HG02973 (cell line): Measurements from ENCODE around the gene GGNBP2.
A peak's percentile ranks its signal among the peaks of the same experiment; 100 is the strongest.
"Not testable (repeated sequence)": the region's sequence is repeated elsewhere in the genome, so short reads cannot be mapped to it uniquely, and the experiment has no call there.

Experiments used
- ATAC-seq: cut with Tn5 transposase; IDR thresholded peaks from one replicate; pipeline ENCODE4 v1.9.1; 2021; ENCODE audit warnings: moderate library complexity; ENCODE audit not compliant: unreplicated experiment

GGNBP2 gene

DNA sequence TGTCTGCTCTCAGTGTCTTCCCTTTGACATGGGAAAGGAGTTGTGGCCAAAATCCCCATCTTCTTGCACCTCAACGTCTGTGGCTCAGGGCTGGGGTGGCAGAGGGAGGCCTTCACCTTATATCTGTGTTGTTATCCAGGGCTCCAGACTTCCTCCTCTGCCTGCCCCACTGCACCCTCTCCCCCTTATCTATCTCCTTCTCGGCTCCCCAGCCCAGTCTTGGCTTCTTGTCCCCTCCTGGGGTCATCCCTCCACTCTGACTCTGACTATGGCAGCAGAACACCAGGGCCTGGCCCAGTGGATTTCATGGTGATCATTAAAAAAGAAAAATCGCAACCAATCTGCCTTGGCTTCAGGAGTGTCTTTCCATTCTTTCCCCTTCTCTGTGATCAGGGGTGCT, 55.7 kb downstream of the GGNBP2 start:
- no peak for ATAC-seq

DNA sequence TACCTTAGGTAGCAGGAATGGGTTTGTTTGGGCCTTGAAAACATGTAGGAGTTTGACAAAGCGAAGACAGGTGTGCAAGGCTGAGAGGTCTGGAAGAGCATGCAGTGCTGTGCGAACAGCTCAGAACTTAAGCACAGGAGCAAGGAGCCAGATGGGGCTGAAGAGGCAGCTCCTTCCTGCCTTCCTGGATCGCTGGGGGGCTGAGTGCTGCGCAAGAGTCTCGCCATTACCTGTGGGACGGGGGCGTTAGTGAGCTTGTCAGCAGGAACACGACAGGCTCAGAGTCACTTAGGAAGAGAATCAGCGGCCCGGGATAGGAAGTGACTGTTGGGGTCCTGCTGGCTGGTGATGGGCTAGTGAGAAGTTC, 56.2 kb downstream of the GGNBP2 start:
- ATAC-seq, result no peak

DNA sequence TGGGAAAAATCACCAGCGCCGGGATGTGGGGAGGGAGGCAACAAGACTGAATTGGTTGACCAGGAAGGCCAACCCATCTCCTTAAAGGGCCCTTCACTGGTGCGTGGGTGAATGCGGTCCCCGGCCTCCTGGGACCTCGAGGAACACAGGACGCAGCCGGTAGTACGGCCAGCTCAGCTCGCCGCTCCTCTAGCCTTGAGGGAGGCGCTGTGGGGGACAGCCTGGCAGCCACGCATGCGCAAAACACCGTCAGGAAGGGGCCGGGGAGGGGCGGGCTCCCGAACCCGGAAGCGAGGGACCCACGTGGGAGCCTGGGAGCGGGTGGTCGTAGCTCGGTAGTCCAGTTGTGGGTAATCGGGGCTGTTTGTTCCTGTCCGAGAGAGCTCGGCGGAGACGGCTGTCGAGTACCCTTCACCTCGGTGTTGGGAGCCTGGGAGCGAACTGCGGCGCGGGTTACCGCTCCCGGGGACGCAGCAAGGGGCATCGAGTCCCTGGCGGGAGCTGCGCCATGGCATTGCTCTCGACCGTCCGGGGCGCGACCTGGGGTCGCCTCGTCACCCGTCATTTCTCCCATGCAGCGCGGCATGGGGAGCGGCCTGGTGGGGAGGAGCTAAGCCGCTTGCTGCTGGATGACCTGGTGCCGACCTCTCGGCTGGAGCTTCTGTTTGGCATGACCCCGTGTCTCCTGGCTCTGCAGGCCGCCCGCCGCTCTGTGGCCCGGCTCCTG, 56.7 kb downstream of the GGNBP2 start, which contains the start of gene MRM1:
Gene MRM1, plus strand, starts transcription at position 281 of the 727 bp plus-strand sequence. Its CDS starts 228 bp downstream, at position 509.
- ATAC-seq, result peak; percentile 68

DNA sequence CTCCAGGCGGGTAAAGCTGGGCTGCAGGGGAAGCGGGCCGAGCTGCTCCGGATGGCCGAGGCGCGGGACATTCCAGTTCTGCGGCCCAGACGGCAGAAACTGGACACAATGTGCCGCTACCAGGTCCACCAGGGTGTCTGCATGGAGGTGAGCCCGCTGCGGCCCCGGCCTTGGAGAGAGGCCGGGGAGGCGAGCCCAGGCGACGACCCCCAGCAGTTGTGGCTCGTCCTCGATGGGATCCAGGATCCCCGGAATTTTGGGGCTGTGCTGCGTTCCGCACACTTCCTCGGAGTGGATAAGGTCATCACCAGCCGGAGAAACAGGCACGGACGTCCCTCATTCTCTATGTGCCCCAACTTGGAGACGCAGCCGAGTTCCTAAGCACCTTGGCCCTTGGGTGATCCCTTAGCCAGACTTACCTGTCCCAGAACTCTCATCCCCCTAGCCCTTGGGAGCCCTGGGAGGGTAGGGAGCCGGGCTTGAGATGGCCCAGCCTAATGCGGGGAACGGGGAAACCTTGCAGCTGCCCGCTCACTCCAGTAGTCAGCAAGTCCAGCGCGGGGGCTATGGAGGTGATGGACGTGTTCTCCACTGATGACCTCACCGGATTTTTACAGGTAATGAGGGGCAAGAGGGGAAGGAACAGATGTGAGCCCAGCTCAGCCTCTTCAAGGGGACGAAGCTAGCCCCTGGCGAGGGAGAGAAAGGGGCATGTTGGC, 57.5 kb downstream of the GGNBP2 start:
- peak; percentile 17 for ATAC-seq

DNA sequence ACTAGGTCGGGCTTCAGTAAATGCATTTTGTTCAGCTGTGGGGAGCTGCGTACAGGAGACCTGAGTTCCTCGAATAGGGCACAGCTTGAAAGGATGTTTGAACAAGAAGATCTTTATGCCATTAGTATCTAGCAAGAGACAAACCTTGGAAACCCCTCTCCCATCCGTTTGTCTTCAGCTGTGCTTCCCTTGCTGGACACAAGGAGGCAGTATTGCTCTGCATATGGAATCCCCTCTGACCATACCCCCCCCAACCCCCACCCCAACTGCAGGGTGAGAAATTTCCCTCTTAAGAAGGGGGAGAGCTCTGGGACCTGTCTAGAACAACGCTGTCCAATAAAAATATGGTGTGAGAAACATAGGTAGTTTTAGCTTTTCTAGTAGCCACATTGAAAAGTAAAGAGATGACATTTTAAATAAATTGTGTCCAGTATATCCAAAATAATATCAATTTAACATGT, 58.2 kb downstream of the GGNBP2 start:
- no peak for ATAC-seq

DNA sequence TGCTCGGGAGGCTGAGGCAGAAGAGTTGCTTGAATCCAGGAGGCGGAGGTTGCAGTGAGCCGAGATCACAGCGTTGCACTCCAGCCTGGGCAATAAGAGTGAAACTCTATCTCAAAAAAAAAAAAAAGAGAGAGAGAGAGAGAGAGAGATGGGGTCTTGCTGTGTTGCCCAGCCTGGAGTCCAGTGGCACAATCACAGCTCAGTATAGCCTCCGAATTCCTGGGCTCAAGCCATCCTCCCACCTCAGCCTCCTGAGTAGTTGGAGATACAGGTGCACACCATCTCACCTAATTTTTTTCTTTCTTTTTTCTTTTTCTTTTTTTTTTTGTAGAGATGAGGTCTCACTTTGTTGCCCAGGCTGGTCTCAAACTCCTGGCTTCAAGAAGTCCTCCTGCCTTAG, 60.3 kb downstream of the GGNBP2 start:
- ATAC-seq, result not testable (repeated sequence)

DNA sequence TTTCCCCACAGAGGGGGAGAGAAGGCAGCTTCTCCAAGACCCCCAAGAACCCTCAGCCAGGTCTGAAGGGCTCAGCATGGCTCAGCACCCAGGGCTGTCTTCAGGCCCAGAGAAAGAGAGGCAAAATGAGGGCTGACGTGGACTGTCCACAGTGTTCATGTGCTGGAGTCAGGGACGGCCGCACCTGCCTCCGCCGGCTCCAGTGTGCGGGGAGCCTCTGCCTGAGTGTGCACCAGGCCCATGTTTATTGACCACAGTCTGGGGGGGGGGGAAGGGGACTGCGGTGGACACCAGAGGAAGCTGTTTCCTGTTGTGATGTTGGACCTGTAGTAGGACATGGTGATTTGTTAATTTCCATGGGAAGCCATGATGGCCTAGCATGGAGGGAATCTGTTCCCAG, 63.6 kb downstream of the GGNBP2 start:
- no peak for ATAC-seq

DNA sequence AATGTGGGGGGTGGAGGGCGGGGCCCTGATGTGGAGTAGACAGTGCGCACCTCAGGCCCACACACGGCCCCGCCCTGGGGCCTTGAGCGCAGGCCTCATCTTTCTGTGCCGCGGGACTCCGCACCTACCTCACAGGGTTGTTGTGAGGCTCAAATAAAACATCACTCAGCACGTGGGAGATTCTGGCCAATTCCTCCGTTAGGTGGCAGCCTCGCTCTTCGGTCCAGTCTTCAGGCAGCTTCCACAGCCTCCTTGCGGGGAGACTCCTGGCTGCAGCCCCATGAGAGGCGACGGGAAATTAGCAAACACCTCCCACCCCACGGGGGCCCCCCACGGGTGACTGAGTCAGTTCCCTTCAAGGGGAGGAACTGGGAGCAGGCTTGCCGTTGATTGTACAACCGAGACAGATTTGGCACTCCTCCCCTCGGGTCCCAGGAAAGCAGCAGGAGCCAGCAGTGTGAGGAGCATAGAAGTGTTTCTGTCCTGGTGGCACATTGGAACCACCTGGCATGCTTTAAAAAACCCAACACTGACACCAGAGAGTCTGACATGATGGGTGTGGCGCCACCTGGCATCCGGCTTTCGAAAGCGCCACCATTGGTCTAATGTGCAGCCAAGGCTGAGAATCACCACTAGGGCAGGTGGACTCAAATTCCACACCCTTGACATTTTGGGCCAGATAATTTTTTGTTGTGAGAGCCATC, 64.2 kb downstream of the GGNBP2 start:
- ATAC-seq, result no peak

DNA sequence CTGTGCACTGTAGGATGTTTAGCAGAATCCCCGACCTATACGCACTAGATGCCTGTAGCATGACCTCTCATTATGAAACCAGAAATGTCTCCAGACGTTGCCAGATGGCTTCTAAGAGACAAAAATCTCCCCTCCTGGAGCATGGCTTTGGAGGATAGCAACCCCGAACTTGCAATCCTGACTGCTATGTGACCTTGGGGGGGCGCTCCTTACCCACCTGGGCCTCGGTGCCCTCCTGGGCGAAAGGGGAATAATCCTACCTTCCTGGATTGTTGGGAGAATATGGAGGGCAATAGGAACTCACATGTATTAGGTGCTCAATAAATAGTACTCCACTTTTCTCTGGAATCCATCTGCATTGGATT, 64.8 kb downstream of the GGNBP2 start:
- no peak for ATAC-seq

DNA sequence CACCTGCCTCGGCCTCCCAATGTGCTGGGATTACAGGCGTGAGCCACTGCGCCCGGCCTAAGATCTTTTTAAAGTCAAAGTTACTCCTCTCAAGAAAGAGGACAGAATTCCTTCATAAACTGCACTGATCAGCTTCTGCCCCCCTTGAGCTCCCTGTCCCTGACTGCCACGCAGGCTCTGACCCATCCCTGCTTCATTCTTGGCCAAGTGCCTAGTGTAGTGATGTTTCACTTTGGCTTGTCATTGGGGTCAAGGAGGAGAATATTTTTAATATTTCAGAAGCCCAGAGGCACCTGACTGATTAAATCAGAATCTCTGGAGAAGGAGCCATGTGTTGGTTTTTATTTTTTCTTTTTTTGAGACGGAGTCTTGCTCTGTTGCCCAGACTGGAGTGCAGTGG, 65.8 kb downstream of the GGNBP2 start:
- ATAC-seq, result no peak

DNA sequence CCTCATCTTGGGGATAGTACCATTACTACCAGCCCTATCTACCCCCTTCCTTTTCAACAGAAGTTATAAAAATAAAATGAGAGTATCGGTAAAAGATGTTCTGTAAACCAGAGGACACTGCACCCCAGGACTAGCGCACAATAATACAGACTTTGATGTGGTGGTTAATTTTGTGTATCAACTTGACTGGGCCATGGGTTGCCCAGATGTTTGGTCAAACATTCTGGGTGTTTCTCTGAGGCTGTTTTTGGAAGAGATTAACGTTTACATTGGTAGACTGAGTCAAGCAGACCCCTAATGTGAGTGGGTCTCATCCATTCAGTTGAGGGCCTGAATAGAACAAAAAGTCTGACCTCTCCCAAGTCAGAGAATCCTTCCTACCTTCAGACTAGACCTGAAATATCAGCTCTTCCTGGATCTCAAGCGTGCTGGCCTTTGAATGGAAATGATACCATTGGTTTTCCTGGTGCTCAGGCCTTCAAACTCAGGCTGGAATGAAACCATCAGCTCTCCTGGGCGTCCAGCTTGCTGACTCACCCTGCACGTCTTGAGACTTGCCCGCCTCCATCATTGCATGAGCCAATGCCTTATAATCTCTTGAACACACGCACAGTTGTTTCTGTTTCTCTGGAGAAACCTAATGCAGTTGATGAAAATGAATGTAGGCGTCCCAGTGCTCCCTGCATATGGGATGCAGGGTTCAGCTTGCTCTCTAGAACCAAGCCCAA, 66.8 kb downstream of the GGNBP2 start:
- ATAC-seq, result no peak

DNA sequence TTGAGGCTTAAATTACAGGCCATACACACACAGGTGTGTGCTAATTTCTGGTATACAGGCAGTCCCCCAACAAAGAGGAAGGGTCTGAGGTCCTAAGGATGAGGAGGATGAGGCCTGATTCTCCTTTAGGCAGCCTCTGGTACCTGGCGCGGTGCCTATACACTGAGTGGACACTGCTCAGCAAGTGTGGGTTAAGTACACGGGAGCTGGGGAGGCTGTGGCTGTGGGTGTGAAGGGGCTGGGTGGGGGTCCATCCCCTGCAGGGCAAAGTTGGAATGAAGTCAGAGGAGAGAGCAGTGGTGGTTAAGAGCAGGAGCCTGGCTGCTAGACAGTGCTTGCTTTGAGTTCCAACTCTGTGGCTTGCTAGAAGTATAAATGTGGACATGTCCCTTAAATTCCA, 67.6 kb downstream of the GGNBP2 start:
- ATAC-seq, result no peak

DNA sequence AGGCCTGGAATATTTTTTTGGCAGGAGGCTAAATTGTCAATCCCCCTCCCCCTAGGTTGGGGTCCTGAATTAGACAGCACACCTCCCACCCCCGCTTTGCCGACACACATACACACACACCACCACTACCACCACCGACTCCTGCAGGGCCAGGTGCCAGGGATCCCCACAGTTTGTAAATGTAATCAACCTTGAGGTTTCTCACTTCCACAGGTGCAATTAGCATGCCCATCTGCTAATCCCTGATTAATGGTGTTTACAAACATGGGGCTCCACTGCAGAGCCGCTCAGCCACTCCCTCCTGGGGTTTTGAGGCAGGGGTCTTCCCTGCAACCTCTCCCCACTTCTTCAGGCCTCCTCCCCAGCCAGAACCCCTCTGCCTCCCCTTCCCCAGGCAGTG, 68.4 kb downstream of the GGNBP2 start:
- ATAC-seq, result no peak

DNA sequence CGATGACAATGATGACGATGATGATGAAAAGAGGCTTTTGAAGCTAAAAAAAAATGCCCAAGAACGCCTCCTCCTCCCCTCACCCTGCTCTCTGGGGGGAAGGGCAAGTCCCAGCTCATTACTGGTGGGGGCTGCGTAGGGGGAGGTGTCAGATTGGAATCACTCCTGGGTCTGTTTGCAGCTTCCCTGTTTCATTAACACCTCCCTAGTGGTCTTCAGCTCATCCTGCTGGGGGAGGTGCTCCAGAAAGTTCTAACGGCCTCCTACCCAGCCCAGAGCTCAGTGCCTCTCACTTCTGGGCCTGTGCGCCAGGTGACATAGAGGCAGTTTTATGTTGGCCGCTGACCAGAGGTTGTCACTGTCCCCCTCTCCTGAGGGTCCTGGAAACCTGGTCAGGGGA, 69.4 kb downstream of the GGNBP2 start:
- ATAC-seq, result no peak

DNA sequence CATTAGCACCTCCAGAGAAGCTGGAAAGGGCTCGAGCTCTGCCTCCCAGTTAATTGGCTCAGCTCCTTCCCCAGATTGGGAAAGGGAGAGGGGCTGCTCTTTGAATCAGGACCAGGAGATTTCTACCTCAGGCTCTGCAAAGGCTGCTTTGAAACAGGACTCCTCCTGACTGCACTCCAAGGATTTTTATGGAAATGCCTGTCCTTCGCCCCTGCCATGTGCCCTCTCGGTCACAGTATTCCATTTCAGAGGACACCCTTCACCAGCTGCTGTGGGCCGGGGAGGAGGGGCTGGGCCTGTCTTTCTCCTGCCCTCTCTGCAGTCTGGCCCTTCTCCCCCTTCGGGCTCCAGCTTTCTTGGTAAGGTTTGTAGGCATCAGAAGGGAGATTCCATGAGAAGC, 70.2 kb downstream of the GGNBP2 start:
- no peak for ATAC-seq

DNA sequence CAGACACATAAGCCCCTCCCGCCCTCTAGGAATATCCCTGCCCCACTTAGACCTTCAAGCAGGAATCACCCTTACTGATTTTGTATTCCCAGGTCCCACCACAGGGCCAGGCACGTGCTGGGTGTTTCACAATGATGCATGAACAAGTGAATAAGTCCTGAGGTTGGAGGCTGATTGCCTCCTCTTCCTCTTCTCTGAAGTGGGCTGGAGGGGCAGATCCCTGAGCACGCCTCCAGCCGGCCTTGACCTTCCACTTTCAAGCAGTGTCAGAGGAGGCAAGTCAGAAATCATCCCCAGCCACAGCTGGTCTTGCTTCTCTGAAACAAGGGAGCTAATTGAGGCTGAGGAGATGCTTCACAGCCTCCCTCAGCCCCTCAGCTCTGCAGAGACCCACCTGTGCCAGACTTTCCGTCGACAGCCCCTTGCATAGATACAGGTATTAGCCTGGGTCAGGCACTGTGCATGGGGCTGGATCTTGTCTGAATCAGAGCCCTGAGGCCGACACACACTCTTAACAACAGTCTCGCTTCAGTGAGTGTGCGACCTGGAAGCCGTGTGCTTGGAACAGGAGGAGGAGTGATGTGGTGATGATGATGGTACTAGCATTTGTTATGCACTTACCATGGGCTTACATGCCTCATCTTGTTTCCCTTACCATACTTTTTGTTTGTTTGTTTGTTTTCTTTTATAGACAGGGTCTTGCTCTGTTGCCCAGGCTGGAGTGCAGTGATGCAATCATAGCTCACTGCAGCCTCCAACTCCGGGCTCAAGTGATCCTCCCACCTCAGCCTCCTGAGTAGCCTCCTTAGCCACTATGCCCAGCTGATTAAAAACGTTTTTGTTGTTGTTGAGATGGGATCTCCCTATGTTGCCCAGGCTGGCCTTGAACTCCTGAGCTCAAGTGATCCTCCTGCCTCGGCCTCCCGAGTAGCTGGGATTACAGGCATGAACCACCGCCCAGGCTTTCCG, 71.6 kb downstream of the GGNBP2 start:
- ATAC-seq, result no peak

DNA sequence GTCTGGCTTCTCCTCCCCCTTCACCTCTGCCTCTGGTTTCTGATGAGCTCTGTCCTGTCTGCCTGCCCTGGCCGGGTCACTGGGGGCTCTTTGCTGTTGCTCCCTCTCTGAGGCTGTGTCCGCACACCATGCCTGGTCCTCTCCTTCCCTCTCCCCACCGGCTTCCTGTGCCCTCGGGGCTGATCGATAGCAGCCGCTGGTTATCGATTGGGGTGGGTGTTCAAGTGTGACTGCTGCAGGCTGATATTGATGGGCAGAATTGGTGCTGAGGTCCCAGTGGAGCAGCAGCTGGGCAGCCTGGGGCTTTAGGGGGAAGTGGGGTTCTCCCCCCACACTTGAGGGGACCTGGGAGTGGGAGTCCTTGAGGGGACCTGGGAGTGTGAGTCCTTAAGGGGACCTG, 73.1 kb downstream of the GGNBP2 start:
- no peak for ATAC-seq

DNA sequence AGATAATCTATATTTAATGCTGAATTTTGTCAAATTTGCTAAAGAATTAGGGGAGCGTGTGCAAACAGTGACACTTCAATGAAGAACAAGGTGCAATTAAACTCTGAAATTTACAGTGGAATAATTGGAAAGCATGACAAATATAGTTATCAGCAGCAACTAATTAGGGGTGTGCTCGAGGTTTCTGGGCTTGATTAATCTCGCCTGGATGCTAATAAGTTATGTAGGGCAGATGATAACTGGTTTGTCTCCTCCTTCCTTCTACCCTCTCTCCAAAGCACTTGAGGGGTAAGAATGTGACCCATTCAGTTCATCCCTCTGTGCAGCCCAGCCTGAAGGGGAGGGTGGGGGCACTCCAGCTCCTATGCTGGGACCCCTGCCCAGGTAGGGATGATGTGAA, 78.6 kb downstream of the GGNBP2 start:
- no peak for ATAC-seq

DNA sequence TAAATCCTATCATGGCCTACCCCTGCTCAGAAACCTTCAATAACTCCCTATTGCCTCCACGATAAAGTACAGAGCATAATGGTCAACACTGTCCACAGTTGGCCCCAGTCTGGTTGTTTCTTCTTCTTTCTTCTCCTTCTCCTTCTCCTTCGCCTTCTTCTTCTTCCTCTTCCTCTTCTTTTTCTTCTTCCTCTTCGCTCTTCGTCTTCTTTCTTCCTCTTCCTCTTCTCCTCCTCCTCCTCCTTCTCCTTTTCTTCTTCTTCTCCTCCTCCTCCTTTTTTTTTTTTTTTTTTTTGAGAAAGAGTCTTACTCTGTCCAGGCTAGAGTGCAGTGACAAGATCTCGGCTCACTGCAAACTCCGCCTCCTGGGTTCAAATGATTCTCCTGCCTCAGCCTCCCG, 80.5 kb downstream of the GGNBP2 start:
- no peak for ATAC-seq

DNA sequence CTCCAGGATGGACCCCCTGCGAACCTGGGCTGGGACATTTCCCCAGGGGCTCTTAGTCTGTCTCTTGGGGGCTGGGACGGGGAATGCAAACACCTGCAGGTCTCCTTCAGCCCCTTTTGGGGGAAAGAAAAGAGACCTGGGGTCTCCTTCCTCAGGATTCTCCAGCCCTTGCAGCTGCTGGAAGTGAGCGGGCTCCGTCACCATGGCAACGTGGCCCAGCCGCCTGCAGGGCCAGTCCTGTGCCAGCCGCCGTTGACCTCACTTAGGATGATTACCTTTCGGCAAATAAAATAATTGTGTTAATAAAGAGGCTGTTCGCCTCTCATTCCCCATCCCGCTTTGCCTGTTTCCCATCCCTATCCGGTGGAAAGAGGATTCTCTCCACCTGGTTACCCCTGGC, 82.4 kb downstream of the GGNBP2 start:
- no peak for ATAC-seq
